Effector CD4-positive, alpha-beta T cell (primary cell): Measurements from ENCODE around the gene GPAT3.
"Not testable (repeated sequence)": the region's sequence is repeated elsewhere in the genome, so short reads cannot be mapped to it uniquely, and the experiment has no call there.

Experiments used
- DNase-seq: peaks from one replicate; pipeline ENCODE4 v3.0.0-alpha.2; 2020

The GPAT3 gene

DNA sequence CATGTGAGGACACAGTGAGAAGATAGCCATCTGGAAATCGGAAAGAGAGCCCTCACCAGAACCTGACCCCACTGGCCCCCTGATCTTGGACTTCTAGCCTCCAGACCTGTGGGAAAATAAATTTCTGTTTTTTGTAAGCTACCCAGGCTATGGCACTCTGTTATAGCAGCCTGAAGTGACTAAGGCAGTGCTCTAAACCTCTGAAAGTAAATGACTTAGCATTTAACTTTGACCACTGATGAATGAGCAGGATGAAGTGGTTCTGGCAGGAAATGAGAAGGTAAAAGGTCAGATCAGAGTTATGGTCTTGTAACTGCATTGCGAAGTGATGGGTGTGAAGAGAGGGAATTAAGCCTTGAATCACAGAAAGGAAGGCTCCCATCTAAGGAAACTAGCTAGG, 17.0 kb downstream of the GPAT3 start:
- no peak for DNase-seq

DNA sequence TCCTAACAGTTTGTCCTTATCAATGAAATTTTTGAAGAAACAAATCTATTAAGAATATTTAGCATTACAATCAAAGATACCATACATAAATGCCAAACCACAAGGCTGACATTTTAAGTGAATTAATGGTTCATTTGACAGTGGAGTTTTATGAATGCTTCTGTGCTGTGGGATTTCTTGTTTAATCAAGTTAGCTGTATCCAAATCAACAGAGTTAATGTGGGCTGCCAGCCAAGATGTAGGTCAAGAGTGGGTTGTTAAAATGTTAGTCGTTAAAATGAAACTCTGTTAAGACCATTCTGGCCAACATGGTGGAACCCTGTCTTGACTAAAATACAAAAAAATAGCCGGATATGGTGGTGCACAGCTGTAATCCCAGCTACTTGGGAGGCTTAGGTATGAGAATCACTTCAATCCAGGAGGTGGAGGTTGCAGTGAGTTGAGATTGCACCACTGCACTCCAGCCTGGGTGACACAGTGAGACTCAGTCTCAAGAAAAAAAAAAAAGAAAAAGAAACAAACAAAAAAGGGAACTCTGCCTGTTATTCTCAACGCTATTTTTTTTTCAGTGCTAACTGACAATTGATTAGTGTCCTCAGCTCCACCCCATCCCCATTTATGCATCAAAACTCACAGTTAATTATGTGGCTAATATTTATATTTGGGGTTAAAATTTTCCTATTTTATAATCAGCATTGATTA, 20.2 kb downstream of the GPAT3 start:
- DNase-seq: no peak

DNA sequence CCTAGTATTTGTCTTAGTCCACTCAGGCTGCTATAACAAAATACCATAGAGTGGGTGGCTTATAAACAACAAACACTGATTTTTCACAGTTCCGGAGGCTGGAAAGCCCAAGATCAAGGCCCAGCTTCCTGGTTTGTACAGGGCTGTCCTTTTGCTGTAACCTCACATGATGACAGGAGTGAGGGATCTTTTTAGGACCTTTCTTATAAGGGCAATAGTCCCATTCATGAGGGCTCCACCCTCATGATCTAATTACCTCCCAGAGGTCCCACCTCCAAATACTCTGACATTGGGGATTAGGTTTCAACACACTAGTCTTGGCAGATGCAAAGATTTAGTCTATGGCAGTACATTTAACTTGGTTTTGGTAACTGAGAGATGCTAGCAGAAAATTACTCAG, 20.9 kb downstream of the GPAT3 start:
- DNase-seq: no peak

DNA sequence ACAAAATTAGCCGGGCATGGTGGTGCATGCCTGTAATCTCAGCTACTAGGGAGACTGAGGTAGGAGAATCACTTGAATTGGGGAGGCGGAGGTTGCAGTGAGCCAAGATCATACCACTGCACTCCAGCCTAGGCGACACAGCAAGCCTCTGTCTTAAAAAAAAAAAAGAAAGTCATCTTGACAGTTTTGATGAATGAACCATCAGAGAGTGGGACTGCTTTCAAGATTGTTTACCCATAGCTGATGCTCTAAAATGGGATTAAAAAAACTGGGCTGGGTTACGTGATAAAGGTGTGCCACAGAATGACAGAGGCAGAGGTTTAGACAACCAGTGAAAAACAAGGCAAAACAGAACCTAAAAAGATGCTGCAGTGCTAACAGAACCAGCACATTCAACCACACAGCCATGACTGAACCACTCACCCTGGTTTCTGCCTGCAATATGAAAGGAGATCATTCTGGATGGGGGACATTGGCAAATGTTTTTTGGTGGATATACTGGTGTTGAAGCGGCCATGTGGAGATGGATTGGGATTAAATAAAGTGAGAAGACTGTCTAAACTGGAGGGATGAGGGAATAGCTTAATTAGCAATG, 22.2 kb downstream of the GPAT3 start:
- no peak for DNase-seq

DNA sequence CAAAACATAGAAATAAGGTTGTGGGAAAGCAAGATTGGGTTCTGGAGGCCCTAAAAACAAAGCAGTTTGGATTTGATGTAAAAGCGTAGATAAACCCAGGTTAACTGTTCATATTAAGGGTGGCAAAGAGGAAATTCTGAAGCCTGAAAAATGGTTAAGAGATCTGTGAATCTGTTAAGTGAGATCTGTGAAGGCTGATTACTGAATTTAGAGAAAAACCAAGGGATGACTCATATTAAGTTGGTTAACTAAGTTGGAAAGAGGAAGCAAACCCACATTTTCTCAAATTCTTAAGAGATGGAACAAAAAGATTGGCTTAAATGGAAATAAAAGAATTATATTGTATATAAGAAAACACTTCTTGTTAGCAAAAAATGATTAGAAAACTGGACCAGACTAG, 22.8 kb downstream of the GPAT3 start:
- no peak for DNase-seq

DNA sequence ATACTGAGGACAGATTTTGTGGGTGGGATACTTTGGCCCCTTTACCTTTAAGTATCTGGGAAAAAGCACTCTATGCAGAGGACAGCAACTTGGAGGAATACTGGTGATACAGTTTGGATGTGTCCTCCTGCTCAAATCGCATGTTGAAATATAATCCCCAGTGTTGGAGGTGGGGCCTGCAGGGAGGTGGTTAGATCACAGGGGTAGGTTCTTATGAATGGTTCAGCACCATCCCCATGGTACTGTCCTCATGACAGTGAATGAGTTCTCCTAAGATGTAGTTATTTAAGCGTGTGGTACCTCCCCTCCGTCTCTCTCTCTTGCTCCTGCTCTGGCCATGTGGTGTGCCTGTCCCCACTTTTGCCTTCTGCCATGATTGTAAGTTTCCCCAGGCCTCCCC, 24.6 kb downstream of the GPAT3 start:
- no peak for DNase-seq

DNA sequence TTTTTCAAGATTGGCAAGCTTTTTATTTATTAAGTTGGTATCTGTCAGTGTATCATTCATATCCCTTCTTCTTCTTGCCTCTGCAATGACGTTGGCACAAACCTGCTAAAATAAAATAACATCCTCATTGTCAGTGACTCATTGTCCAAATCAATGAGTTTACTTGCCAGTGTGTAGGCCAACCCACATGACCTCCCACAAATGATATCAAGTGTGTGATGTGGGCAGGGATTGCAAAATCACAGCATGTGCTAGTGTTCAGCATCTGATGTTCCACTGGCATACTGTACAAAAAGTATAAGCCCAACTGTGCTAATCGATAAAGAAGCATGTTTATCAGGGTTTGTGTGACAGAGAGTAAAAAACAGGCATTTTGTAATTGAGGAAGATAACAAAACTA, 25.5 kb downstream of the GPAT3 start:
- DNase-seq: no peak

DNA sequence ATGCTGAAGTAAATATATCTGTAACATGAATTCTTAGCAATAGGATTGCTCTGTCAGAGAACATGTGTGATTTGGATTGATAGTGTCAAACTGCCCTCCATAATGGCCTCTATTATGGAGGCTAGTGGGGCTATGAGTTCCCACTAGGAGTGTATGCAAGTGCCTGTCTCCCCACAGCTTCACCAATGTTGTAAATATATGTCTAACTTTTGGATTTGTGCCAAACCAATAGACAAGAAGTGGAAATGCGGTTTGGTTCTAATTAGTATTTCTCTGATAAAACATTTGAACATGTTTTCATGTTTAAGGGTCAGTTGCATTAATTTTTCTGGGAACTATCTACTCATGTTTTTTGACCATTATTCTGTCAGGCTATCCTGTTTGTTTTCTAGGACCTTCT, 28.1 kb downstream of the GPAT3 start:
- DNase-seq: no peak

DNA sequence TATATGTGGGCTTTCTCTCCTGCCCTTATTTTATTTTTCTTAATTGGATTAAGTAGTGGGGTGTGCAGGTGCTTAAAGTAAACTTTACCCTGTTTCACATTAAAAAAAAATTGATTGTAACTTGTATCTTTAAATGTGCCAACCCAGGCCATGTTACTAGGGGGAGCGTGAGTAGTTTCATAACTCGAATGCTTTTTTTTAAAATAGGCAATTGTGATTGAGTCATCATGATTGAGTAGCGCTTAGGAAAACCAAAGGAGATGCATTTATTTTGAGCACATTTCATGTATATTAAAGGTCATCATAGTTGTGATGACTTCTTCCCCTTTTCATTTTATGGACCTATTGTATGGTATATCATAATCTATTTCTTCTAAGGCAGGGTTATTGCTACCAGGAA, 32.2 kb downstream of the GPAT3 start:
- DNase-seq: no peak

DNA sequence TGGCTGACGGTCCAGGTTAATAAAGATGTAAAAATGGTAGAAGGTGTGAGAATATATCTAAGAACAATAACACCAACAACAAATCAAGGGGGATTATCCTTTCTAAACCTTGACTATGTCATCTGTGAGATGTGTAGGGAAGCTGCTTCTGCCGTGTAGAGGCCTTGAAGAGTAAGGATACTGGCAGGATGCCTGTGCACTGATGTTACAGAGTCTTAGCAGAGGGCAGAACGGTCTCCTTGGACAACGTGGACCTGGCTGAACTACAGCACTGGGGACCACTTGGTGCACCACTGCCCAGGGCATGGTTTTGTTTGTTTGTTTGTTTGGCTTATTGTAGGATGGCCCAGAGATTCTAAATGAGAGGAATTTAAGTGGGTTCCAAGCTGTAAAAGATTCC, 33.5 kb downstream of the GPAT3 start:
- no peak for DNase-seq

DNA sequence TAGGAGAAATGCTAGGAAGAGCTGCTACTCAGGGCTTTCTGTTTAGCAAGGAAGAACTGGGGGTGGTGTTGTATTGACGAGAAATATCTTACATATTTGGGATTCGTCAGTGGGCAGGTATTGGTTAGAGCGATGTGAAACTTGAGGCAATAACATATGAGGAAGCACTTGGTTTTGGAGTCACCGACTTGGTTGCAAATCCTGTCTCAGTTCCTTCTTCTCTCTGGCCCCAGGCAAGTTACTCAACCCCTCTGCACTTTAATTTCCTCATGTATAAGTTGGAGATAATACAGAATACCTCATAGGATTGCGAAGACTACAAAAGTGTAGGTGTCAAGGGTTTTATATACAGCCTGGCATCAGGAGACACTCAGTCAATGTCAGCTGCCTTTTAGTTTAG, 34.1 kb downstream of the GPAT3 start:
- no peak for DNase-seq

DNA sequence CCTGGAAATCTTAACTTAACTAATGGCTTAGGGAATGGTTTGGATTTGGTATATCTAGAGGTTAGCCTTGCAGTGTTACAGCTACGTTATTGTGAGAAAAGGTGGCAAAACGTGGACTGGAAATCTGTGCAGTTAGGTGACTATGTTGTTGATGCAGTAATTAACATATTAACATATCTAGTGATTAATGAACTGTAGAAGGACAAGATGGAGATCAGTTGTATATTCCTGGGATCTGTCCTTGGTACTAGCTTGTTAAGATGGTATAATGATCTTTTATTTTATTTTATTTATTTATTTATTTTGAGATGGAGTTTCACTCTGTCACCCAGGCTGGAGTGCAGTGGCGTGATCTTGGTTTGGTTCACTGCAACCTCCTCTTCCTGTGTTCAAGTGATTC, 36.9 kb downstream of the GPAT3 start:
- no peak for DNase-seq

DNA sequence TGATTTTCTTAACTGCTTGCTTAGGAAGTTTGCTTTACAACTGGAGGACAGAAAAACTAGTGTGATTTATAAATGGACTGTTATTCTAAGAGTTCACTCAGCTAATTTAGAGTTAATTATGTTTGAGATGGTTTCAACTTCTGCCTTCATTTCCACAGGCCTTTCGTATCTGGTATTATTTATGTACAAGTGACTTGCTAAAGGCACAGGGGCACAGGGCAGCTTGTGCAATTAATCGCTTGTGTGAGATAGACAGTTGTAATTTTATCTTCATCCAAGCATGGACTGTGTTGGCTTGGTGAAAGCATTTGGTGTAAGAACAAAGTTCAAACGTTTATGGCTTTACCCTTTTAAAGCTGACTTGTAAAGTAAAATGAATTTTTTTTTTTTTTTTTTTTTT, 38.3 kb downstream of the GPAT3 start:
- no peak for DNase-seq

DNA sequence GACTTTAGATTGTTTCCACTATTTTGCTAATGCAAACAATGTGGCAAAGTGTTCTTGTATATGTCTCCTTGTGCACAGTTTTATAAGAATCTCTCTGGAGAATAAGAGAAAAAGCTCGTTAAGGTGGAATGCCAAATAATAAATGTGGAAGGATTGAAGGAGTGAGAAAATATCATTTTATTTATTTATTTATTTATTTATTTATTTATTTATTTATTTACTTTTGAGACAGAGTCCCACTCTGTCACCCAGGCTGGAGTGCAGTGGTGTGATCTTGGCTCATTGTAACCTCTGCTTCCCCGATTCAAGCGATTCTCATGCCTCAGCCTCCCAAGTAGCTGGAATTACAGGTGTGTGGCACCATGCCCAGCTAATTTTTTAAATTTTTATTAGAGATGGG, 40.3 kb downstream of the GPAT3 start:
- not testable (repeated sequence) for DNase-seq

DNA sequence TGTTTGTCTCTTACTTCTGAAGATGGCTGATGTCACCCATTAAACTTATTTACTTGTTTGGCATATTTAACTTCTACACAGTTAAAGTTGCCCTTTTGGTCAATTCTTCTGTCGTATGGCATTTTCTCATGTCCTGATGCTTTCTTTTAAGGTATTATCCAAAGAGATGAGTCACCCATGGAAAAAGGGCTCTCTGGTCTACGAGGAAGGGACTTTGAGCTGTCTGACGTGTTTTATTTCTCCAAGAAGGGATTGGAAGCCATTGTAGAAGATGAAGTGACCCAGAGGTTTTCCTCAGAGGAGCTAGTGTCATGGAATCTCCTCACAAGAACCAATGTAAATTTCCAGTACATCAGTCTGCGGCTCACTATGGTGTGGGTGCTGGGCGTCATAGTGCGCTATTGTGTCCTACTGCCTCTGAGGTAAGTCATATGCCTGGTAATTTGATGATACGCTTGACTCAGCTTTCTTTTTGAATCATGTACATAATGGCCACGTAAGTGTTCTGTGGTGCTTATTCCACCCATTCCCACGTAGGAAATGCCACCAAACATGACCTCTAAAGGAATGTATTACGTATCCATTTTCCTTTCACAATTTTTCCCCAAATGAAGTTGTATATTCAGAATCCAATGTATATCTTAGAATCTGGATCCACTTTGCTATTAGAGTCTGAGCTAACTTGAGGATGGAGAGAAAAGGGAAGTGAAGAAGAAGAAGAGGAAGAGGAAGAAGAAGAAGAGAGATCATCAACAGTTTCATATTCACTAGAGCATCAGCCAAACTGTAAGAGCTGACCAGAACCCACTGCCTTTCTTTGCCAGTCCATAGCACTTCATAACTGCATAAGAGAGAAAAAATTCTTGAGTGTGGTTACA, 45.7 kb downstream of the GPAT3 start:
- no peak for DNase-seq

DNA sequence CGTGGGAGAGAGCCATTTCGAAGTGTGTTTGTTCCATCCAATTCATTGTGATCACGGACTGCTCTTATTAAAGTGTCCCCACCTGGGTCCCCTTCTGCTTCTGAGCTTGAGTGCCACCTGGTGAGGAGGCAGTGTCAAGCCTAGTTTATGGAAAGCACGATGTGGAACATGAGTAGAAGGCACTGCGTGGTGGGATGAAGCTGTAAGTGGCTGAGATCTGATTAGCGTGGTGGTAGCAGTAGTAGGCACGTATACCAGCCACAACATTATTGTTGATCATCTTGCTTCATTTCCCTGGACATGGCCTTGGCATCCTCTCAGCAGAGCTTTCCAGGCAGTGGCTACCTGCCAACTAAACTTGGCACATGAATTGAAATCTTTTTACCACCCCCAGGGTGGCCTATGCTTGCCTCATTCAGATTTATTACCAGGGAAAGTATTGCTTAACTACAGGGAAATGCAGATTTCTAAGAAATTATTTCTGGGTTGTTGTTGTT, 46.4 kb downstream of the GPAT3 start:
- DNase-seq: no peak

DNA sequence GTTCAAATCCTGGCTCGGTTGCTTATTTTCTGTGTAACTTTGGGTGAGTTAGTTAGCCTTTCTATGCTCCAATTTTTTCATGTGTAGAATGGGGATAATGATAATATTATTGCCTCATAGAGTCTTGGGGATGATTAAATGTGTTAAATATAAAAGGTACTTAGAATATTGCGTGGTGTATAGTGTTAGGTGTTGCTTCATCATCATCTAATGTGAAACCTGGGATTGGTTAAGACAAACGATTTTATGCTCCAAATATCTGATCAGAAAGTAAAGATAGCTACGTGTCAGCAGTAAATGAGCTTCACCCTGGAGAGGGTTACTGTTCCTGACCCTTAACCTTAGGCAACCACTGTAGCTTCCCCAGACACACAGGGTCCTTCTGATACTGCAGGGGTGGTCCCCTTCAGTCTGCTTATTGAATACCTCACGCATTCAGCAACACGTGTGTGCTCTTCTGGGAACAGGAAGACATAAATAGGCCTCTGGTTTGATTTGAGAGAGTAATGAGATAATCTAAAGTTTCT, 50.1 kb downstream of the GPAT3 start:
- no peak for DNase-seq

DNA sequence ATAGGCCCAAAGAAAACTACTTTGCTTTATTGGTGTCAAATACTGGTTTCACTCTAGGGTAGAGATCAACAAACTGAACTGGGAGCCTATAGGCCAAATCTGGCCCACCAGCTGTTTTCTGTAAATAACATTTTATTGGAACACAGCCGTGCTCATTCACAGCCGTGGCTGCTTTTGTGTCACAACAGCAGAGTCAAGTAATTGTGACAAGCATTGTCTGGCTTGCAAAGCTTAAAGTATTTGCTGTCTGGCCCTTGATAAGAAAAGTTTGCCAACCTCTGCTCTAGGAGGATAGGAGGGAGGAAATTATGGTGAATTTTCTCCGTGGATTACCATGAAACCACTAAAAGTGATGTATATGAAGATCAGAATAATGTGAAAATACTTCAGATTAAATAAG, 53.4 kb downstream of the GPAT3 start:
- DNase-seq: no peak

DNA sequence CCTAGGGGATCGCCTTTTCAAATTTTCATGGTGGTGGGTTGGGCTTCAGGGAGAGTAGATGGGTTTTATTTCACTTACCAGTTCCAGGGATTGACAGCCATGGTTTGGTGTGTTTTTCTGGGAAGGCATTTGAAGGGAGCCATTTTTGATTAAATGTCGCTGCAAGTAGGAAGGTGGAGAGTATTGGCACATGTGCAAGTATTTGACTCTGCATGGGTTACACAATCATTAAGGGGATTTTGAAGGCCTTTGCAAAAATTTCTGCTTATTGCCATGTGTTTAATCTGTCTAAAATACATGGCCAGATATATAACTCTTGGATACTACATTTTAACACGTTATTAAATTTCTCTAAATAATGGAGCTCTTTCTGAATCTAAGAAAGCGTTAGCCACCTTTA, 55.1 kb downstream of the GPAT3 start:
- no peak for DNase-seq

DNA sequence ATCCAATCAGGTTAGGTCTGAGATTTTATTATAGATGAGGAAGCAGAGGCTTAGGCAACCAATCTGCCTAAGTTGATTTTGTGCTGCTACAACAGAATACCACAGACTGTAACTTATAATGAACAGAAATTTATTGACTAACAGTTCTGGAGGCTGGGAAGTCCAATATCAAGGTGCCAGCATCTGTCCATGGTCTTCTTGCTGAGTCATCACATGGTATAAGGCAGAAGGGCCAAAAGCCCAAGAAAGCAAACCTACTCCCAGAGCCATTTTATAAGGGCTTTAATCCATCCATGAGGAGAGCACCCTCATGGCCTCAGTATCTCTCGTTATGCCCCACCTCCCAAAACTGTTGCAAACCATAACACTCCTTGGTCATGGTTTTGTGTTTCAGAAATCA, 55.8 kb downstream of the GPAT3 start:
- DNase-seq: no peak

DNA sequence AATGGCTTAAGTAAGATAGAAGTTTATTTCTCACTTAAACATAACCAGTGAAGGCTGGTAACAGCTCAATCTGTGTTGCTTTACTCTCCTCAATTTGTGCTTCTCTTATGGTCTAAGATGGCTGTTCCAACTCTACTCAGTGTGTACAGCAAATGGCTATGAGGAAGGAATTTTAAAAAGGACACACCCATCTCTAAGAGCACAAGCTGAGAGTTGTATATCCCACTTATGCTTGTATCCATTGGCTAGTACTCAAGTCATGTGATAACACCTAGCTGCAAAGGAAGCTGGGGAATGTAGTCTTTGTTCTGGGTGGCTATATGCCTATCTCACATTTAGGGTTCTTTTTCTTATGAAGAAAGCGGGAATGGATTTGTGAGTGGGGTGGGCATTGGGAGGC, 63.3 kb downstream of the GPAT3 start:
- no peak for DNase-seq

DNA sequence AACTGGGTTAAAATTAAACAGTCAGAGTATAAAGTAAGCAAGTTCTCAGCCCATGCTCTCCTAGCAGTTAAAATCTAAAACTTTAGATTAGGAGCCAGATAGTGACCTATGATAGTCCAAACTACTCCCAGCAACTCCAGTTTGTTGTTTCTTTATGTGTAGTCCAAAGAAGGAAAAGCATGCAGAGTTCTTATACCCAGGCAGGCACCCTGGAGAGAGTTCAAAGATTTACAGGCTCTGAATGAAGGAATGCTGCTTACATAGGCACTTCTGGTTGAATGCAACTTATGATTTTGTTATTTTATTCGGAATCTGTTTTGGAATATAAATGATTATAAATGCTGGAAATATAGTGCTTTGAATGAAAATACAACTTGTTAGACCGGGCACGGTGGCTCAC, 67.2 kb downstream of the GPAT3 start:
- DNase-seq: no peak

DNA sequence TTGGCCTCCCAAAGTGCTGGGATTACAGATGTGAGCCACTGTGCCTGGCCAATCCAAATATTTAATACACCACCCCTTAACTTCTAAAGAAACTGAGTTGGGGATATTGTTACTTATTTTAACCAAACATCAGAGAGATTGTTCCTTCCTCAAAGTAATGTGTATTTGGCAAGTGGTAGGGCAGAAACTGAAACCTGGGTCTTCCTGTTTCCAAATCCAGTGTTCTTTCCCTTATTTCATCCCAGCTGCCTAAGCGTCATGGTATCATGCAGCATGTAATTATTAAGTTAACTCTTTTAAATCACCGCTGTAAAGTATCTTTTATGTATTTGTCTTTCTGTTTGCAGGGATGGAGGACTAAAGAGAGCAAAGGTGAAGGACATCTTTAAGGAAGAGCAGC, 68.4 kb downstream of the GPAT3 start:
- DNase-seq: no peak

DNA sequence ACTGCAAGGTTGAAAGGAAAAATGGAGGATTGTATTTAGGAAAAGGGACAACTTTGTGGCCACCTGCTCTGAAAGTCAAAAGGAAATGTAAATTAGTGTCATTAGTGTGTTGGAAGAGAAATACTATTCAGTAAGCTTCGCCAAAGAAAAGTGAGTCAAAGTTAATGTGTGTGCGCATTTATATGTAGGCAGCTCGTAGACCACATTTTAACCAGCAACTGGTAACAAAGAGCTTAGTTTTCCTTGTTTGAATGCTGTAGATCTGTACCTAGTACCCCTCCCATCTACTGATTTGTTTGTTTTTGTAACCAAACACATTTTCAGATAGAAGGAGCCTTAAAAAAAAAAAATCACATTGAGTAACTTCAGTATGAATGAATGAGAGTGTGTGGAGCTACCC, 69.3 kb downstream of the GPAT3 start:
- DNase-seq: no peak
